Ureter (tissue), 1 donor: ENCODE results near the gene CLDN1. TPM values are rescaled to one million over a fixed set of nuclear protein-coding genes. Genes with fewer than 3 reads are reported as not detected.
"Not testable (repeated sequence)": the region's sequence is repeated elsewhere in the genome, so short reads cannot be mapped to it uniquely, and the experiment has no call there.

Source experiments
- DNase-seq: peaks from one replicate; pipeline ENCODE4 v3.0.0-alpha.2; 2020; ENCODE audit warnings: low spot score
- total RNA-seq: library from RNA; stranded (reverse); gene quantifications from one replicate; pipeline ENCODE4 v1.2.4, GENCODE V29; 2023
- donor health status: DM: yes; HTN: yes; CAD: no.

Gene CLDN1
- total RNA-seq, 1 donor from 2014 or later, result 64.2 TPM

GRCh38 chr3:190291994-190292584 is 30.2 kb downstream of the CLDN1 start:
- DNase-seq, result no peak

- no peak for DNase-seq
Observed at GRCh38 chr3:190289989-190290388, 32.3 kb downstream of the CLDN1 start.

- DNase-seq, result no peak
Observed at GRCh38 chr3:190288836-190289235, 33.4 kb downstream of the CLDN1 start.

DNA sequence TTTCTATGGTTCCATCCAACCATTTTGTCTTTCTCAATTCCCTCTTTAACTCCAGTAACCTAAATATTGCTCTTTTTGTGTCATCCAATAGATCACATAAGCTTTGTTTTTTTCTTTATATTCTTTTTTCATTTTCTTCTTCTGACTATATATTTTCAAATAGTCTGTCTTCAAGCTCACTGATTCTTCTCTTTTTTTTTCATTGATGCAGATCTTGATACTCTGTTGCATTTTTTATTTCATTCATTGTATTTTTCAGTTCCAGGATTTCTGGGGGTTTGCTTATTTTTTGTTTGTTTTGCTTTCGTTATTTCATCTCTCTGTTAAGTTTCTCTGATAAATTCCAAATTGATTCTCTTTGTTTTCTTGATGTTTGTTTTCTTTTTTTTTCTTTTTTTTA is 36.2 kb downstream of the CLDN1 start:
- DNase-seq, result no peak

- DNase-seq, result no peak
Observed at GRCh38 chr3:190281308-190282051, 40.8 kb downstream of the CLDN1 start.

- no peak for DNase-seq
Observed at GRCh38 chr3:190279690-190280089, 42.6 kb downstream of the CLDN1 start.

DNA sequence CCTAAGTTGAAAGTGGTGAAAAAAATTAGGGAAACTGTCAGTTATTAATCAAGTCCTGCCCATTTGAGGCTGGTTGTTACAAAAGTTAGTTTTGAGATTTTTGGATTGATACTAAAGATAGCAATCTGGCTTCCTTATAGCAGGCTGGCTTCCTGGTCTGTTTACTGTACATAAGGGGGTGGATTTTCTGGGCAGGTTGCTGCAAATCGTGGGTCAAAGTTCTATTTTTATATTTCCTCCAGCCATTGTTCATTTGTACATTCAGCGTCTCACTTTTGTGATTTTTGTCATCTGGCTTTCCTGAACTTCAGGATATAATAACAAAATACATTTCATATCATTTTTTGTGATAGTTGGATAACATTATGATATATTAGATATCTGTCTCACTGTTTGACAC is 49.5 kb downstream of the CLDN1 start:
- no peak for DNase-seq

- no peak for DNase-seq
Observed at GRCh38 chr3:190269101-190269500, 53.1 kb downstream of the CLDN1 start.

DNA sequence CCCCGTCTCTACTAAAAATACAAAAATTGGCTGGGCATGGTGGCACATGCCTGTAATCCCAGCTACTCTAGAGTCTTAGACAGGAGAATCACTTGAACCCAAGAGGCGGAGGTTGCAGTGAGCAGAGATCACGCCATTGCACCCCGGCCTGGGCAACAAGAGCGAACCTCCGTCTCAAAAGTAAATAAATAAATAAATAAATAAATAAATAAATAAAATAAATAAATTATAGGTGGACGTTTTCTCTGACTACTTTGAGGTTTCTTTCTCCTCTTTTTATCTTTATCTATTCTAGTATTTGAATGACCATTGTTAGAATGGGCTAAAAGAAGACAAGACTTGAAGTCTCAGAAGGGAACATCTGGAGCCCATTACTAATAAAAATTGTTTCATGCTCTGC is 54.8 kb downstream of the CLDN1 start:
- not testable (repeated sequence) for DNase-seq

GRCh38 chr3:190266913-190267290 is 55.3 kb downstream of the CLDN1 start:
- no peak for DNase-seq

DNA sequence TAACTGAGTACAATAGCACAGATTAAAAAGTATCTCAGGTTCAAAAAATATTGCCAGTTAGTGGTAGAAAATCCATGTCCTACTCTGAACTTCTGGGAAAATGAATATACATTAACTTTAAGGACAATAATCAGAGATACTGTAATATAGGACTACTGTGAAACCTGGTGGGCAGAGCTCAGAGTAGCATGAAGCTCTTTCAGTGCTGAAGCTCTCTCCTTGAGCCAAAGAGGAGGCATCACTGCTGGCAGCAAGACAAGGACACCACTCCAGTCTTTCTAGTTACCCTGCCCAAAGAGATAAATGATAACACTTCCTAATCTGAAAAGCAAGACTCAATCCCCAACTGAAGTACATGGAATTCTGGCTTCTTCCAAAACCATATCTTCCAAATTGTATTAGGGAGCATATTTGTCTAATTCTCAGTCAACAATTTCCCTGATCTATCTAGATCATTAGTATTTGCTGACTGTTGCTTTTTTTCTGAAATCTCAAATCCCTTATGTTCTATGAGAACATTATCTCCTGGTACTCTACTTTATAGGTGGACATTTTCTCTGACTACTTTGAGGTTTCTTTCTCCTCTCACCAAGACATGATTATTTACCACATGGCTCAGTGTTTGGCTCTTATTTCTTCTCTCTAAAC is 55.9 kb downstream of the CLDN1 start:
- no peak for DNase-seq

DNA sequence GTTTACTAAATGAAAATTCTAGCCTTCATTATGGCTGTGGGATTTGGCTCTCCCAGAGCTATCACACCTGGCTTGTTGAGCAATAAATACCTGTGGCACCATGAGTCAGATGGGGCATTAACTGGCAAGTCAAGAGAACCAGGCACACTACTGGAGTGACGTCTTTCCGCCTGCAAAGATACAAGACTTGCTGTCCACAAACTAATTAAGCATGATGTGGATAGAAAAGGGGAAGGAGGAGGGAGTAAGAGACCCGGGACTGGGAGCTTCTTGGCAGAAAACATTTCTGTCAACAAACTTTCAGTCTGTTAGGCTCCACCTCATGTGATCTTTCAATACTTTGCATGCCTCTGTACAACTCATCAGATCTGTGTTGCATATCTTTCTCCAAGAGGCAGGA is 56.5 kb downstream of the CLDN1 start:
- DNase-seq, result peak; percentile 49

DNA sequence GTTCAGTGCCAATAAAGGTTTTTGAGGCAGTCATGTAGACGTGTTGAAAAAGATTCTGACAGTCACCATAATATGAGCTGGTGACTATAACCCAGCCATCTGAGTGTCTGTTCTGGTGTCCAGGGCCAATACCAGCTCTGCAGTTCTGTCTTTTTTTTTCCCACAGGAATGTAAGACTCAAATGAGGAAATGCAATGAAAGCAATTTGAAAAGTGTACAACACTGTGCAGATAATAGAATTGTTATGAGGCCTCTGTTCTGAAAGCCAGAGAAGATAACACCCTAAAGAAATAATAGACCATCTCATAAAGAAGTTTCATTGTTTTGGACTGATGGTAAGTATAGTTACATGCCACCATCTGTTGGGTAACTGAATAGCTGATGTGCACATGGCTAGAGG is 57.1 kb downstream of the CLDN1 start:
- no peak for DNase-seq

- DNase-seq, result no peak
Observed at GRCh38 chr3:190261740-190262139, 60.5 kb downstream of the CLDN1 start.

DNA sequence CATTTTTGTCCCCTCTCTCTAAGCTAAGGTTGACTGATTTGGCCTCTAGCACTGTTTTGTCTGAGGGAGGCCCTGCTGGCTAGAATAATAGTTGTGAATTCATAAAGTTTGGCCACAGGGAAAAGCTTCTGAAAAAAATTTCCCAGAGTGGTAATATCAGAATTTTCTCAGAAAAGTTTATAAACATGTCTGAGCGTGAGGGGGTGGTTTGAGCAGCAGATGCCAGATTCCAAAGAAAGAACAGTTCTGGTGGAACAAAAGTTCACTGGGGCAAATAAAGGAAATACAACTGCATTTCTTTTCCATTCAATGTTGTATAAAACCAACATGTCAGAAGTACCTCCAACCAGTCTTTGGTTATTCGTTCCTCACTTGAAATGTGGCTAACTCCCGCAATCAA is 61.2 kb downstream of the CLDN1 start:
- no peak for DNase-seq

- DNase-seq, result no peak
Observed at GRCh38 chr3:190260301-190260700, 61.9 kb downstream of the CLDN1 start.

DNA sequence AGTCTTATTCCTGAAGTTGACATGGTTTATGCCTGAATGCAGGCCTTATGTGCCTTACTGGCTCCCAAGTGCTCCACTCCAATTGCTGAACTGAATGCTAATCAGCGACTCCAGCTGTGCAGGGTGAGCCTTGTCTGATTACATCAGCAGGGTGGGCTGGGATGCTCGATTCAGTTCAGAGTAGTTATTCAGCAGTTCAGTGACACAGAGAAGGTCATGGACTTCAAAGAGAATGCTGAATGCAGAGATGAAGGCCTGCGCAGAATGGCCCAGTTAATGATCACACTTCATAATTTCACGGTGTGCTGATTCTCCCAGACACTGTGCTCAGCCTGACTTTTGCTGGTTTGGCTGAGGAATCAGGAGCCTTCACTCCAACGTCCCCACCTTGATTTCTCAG is 63.6 kb downstream of the CLDN1 start:
- no peak for DNase-seq

Other genes with a start within 250 kb of the CLDN1 start
- gene P3H2, start 201.5 kb downstream of the CLDN1 start, total RNA-seq, result 13.9 TPM
- gene CLDN16, start 65.7 kb upstream of the CLDN1 start, total RNA-seq, result 1.1 TPM
- gene TMEM207, start 127.5 kb upstream of the CLDN1 start, total RNA-seq, result not detected
- 32.0 TPM for gene IL1RAP, start 191.6 kb upstream of the CLDN1 start, total RNA-seq